Spleen (tissue), 7 donors: ENCODE results near the gene ELP5.

Experiments
- CTCF ChIP-seq, 11 experiments: fragments of 200-600 bp in 7 of 11; fragments of 450-650 bp in 4 of 11; sonication (generic) in 4 of 11; IDR thresholded peaks in 8 of 11; conservative IDR thresholded peaks in 3 of 11; 1 replicate in 7 of 11; 2 replicates in 4 of 11; pipeline versions ENCODE4 v1.4.0 to v1.8.0; 2016 to 2021; ENCODE audit warnings: antibody characterized with exemption in 11 of 11, inconsistent platforms in 4 of 11, mild to moderate bottlenecking in 1 of 11
- POLR2A ChIP-seq, 3 donors: fragments of 450-650 bp; IDR thresholded peaks; one replicate each; pipeline ENCODE4 v1.5.1; 2017; ENCODE audit warnings: antibody characterized with exemption in 3 of 3, mild to moderate bottlenecking in 1 of 3
- donor health status: DM: no; HTN: no; CAD: no; lungs with moderate emphysema.
- donor health status: DM: no; HTN: no; CAD: no.
- donor health status: DM: no; HTN: no; CAD: no.

GRCh38 chr17:7283471-7284216, 31.6 kb downstream of the ELP5 start:
- TF ChIP-seq CTCF (IDR thresholded peaks at IDR 0.05 in 8 of 11, conservative IDR thresholded peaks at IDR 0.05 in 3 of 11) (no peak), POLR2A (IDR thresholded peaks at IDR 0.05) (no peak)
